Transverse colon (tissue), 4 donors: ENCODE data around the gene AP1M1.

Experiments used
- POLR2A ChIP-seq: fragments of 450-650 bp; IDR thresholded peaks from one replicate; pipeline ENCODE4 v1.6.1; 2016; ENCODE audit warnings: antibody characterized with exemption, mild to moderate bottlenecking, moderate library complexity
- POLR2AphosphoS5 ChIP-seq, 3 donors: sonication (generic); formaldehyde crosslinking; IDR thresholded peaks; one replicate each; pipeline ENCODE4 v1.6.1; 2016; ENCODE audit warnings: antibody characterized with exemption in 3 of 3
- TF ChIP-seq, protein P1 (sequence below), 5 experiments: fragments of 200-600 bp in 3 of 5; fragments of 450-650 bp in 2 of 5; sonication (generic) in 3 of 5; IDR thresholded peaks; 1 replicate in 2 of 5; 2 replicates in 3 of 5; pipeline ENCODE4 v1.5.1; 2016 to 2017; ENCODE audit warnings: antibody characterized with exemption in 5 of 5, inconsistent platforms in 3 of 5, mild to moderate bottlenecking in 2 of 5, moderate library complexity in 1 of 5

DNA sequence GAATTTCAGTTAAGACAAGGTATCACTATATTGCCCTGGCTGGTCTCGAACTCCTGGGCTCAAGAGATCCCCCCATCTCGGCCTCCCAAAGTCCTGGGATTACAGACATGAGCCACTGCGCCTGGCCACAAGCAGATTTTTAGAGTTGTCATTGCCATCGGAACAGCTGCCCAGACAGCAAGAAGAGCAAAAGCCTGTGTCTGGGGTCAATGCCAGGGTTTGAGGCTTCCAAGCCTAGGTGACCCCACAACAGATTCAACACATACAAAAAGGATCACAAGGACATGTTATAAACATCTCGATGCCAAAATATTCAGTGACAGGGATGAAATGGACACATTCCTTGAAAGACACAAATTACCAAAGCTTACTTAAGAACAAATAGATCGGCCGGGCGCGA lies 86.8 kb downstream of the AP1M1 start:
- TF ChIP-seq POLR2AphosphoS5 (IDR thresholded peaks at IDR 0.05) (no peak), POLR2A (no peak)
- TF ChIP-seq, protein P1, sequence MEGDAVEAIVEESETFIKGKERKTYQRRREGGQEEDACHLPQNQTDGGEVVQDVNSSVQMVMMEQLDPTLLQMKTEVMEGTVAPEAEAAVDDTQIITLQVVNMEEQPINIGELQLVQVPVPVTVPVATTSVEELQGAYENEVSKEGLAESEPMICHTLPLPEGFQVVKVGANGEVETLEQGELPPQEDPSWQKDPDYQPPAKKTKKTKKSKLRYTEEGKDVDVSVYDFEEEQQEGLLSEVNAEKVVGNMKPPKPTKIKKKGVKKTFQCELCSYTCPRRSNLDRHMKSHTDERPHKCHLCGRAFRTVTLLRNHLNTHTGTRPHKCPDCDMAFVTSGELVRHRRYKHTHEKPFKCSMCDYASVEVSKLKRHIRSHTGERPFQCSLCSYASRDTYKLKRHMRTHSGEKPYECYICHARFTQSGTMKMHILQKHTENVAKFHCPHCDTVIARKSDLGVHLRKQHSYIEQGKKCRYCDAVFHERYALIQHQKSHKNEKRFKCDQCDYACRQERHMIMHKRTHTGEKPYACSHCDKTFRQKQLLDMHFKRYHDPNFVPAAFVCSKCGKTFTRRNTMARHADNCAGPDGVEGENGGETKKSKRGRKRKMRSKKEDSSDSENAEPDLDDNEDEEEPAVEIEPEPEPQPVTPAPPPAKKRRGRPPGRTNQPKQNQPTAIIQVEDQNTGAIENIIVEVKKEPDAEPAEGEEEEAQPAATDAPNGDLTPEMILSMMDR (IDR thresholded peaks at IDR 0.05): no peak
